Muscle of leg (tissue), 11 donors: ENCODE data around the gene CTIF. TPM values are rescaled to one million over a fixed set of nuclear protein-coding genes. Genes with fewer than 3 reads are reported as not detected.

Experiments
- DNase-seq: peaks from one replicate; pipeline ENCODE4 v3.0.0; 2013
- H3K27ac ChIP-seq: one replicate; pipeline ENCODE4 v1.5.1; 2013; ENCODE audit warnings: mild to moderate bottlenecking, low read length, control low read depth
- H3K27me3 ChIP-seq: one replicate; pipeline ENCODE4 v1.6.1; 2013; ENCODE audit warnings: low read length; ENCODE audit not compliant: control insufficient read depth, insufficient read depth
- H3K36me3 ChIP-seq: one replicate; pipeline ENCODE4 v1.6.1; 2013; ENCODE audit warnings: low read length; ENCODE audit not compliant: control insufficient read depth, insufficient read depth
- H3K4me1 ChIP-seq: one replicate; pipeline ENCODE4 v1.6.1; 2013; ENCODE audit warnings: low read length; ENCODE audit not compliant: control insufficient read depth, insufficient read depth
- H3K4me3 ChIP-seq: one replicate; pipeline ENCODE4 v1.5.1; 2013; ENCODE audit warnings: low read length, control low read depth
- H3K9me3 ChIP-seq: replicated peaks from 2 replicates; pipeline ENCODE4 v1.6.1; 2013; ENCODE audit warnings: low read depth, low read length; ENCODE audit not compliant: control insufficient read depth
- WGBS: methylation state at CpG from one replicate; pipeline ENCODE4 v1.1.5; 2013; ENCODE audit warnings: missing lambda C conversion rate; ENCODE audit not compliant: insufficient coverage; 5-methylcytosine and 5-hydroxymethylcytosine counted together
- polyA plus RNA-seq, 8 donors: library from polyadenylated mRNA; unstranded; fragments of 120-200 nt; gene quantifications; one replicate each; pipeline versions ENCODE4 v1.2.1 to v1.2.3, GENCODE V29; 2013; ENCODE audit warnings: inconsistent platforms in 1 of 8, low replicate concordance in 1 of 8; ENCODE audit not compliant: insufficient read length in 8 of 8, insufficient read depth in 1 of 8
- total RNA-seq: library from RNA; stranded (reverse); fragments of 120-200 nt; gene quantifications from one replicate; pipeline ENCODE4 v1.2.4, GENCODE V29; 2013

The CTIF gene
- total and polyA plus RNA-seq, 9 donors = 16.3 to 46.8 (median 32.5) TPM

DNA sequence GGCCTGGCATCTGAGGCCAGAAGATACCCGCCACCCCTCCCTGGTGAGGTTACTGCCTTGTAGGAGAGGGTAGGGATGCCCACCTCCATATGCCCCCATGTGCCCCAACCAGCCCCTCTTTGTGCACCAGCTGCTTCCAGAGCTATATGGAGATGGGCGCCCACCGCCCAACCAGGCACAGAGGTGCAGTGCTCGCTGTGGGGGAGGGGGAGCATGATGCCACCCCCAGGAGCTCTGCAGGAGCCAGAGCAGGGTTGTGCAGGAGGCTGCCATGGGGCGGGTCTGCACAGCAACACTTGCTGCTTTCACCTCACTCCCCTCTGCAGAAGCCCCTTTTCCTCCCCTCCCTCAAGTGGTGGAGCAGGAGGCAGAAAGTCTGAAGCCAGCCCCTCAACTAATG is 237.3 kb downstream of the CTIF start:
- no CpG with 5 or more reads among the region's 5 CpGs for WGBS
- H3K4me1 ChIP-seq = peaks cover 74% of the 10 kb centered on the region
- peaks cover 17% of the 10 kb centered on the region for H3K36me3 ChIP-seq
- no peak overlapping the region for H3K4me3 ChIP-seq
- DNase-seq = no peak
- no peak overlapping the region for H3K27ac ChIP-seq
- H3K27me3 ChIP-seq = no peaks in the 10 kb centered on the region
- no peaks in the 10 kb centered on the region for H3K9me3 ChIP-seq

- H3K27ac ChIP-seq = no peak overlapping the region
Measured at GRCh38 chr18:48776641-48777025, 237.8 kb downstream of the CTIF start.

GRCh38 chr18:48777026-48777743 is 238.4 kb downstream of the CTIF start:
- Histone ChIP-seq H3K4me3 (no peak overlapping the region), H3K9me3 (no peaks in the 10 kb centered on the region), H3K27me3 (no peaks in the 10 kb centered on the region), H3K27ac (no peak overlapping the region), H3K36me3 (peaks cover 17% of the 10 kb centered on the region), H3K4me1 (peaks cover 74% of the 10 kb centered on the region)
- WGBS = 31% methylated on average over 12 of the region's 13 CpGs
- DNase-seq = peak; percentile 57

More at GRCh38 chr18:48776641-48777025, 237.8 kb downstream of the CTIF start:
- 41% methylated on average over 5 of the region's 6 CpGs for WGBS
- H3K27me3 ChIP-seq = no peaks in the 10 kb centered on the region
- DNase-seq = no peak
- peaks cover 17% of the 10 kb centered on the region for H3K36me3 ChIP-seq
- no peak overlapping the region for H3K4me3 ChIP-seq
- H3K4me1 ChIP-seq = peaks cover 74% of the 10 kb centered on the region
- H3K9me3 ChIP-seq = no peaks in the 10 kb centered on the region

DNA sequence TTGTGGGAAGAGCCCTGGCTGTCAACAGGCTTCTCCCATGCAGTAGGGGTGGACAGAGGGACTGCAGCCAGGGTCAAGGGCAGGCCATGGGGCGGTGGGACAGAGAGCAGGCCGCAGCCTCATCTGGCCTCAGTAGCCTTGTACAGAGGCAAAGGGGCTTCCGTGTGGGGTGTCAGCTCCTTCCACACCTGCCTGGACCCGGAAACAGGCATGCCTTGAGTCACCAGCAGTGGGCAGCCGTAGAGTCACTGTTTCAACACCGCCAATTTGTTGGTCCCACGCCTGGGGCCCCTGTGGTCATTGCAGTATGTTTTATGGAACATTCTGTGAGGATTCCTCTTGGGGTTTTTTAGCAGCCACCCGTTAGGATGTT is 238.9 kb downstream of the CTIF start:
- no peak overlapping the region for H3K4me3 ChIP-seq
- peaks cover 78% of the 10 kb centered on the region for H3K4me1 ChIP-seq
- H3K27me3 ChIP-seq = no peaks in the 10 kb centered on the region
- DNase-seq = no peak
- H3K36me3 ChIP-seq = peaks cover 17% of the 10 kb centered on the region
- no peaks in the 10 kb centered on the region for H3K9me3 ChIP-seq
- 75% methylated on average over 7 of the region's 8 CpGs for WGBS
- no peak overlapping the region for H3K27ac ChIP-seq

DNA sequence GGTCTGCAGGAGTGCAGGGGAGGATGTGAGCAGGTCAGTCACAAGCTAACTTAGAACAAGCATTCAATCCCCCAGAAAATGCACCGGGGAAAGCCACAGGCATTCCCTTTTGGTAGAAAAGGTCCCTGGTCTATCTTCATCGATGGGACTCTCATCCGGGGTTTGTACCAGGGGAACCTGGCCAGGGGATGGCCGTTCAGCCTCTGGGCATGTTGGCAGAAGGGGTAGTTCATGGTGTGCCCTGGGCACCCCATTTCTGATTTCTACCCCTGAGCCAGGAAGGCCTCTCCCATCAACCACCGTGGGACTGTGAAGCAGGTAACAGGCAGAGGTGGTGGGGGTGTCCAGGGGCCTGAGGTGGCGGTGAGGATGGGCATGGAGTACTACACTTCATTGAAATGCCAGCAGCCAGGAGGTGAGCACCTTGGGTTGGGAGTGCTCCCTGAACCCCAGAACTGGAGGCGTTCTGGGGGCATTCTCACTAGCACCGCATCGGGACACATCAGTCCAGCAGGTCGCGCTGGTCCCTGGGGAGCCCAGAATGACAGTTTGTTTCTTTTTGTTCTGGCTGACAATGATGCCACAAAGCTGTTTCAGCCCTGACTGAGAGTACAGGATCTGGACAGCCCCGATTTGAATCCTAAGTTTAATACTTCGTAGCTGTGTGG is 239.6 kb downstream of the CTIF start:
- no peak for DNase-seq
- Histone ChIP-seq H3K9me3 (no peaks in the 10 kb centered on the region), H3K36me3 (peaks cover 13% of the 10 kb centered on the region), H3K27me3 (no peaks in the 10 kb centered on the region), H3K4me3 (no peak overlapping the region), H3K4me1 (peaks cover 80% of the 10 kb centered on the region), H3K27ac (no peak overlapping the region)
- 89% methylated on average over 11 of the region's 13 CpGs for WGBS

GRCh38 chr18:48779462-48779861 is 240.6 kb downstream of the CTIF start:
- Histone ChIP-seq H3K9me3 (no peaks in the 10 kb centered on the region), H3K4me1 (peaks cover 73% of the 10 kb centered on the region), H3K27ac (no peak overlapping the region), H3K4me3 (no peak overlapping the region), H3K27me3 (no peaks in the 10 kb centered on the region), H3K36me3 (peaks cover 9% of the 10 kb centered on the region)
- no CpG with 5 or more reads among the region's 7 CpGs for WGBS
- DNase-seq = no peak

GRCh38 chr18:48780201-48780912 is 241.5 kb downstream of the CTIF start:
- Histone ChIP-seq H3K27ac (peak overlapping the region; percentile 85), H3K36me3 (peaks cover 9% of the 10 kb centered on the region), H3K4me3 (no peak overlapping the region), H3K27me3 (no peaks in the 10 kb centered on the region), H3K9me3 (no peaks in the 10 kb centered on the region), H3K4me1 (peaks cover 74% of the 10 kb centered on the region)
- peak; percentile 42 for DNase-seq
- WGBS = 67% methylated on average over 8 of the region's 17 CpGs

DNA sequence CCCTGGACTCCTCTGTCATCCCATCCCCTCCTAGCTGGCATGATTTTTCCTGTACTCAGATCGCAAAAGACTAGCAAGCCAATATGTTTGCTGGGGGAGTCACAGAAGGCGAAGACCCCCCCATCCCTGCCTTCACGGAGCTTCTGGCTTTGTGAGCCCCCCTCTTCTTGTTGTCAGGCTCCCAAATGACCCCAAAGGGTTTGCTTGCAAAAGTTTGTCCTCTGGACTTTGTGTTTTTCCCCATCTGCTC is 242.0 kb downstream of the CTIF start:
- H3K4me1 ChIP-seq = peaks cover 70% of the 10 kb centered on the region
- H3K36me3 ChIP-seq = peaks cover 9% of the 10 kb centered on the region
- peak overlapping the region; percentile 85 for H3K27ac ChIP-seq
- no peaks in the 10 kb centered on the region for H3K9me3 ChIP-seq
- H3K27me3 ChIP-seq = no peaks in the 10 kb centered on the region
- WGBS = 38% methylated on average over 2 of the region's 3 CpGs
- DNase-seq = no peak
- H3K4me3 ChIP-seq = no peak overlapping the region

DNA sequence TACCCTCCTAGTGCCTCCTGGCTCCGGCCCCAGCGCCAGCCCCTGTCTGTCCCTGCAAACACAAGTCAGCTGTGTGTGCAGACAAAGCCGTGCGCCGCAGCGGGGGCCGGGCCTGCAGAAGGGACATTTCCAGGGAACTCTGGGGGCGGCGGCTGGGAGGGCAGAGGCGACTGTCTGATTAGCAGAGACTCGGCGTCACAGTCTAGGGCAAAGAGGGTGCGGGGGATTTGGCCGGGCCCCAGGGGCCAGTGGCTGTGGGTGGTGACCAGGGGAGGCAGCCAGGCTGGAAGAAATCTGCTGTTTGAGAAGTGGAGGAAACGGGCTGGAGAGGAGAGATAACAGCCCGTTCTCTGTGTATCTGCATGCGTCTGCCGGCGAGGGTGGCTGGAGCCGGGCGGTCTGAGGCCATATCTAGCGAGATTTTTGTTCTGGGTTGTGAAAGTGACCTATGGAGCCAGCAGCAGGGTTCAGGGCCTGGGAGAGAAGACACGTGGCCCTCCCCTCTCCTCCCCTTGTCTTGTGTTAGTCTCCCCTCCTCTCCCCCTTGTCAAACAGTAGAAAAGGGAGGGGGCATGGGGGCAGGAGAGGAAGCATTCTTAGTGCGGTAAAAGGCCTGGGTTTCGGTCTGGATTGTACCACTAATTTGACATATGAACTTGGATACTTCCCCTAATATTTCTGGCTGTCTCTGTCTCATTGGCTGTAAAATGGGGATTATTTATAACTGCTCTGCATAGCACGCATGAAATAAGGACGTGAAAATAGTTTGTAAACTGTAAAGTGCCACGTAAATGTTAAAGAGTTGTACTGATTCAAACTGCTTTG is 242.5 kb downstream of the CTIF start:
- DNase-seq = peak; percentile 73

DNA sequence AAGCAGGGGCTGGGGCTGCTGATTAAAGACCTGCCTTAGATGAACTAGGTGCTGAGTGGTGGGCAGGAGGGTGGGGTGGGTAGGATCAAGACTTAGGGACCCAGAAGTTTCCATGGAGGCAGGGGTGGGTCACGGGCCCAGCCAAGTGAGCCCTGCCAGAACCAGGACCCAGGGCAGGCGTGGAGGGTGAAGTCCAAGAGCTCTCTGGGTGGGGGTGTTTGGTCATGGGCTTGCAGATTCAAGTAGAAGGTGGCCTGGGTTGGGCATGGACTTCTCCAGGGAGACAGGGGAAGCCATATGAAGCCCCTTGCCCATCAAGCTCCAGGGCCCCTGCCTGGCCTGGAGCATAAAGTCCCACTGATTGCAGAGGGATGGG is 243.1 kb downstream of the CTIF start:
- peak overlapping the region; percentile 85 for H3K27ac ChIP-seq
- 82% methylated on average over 2 of the region's 2 CpGs for WGBS
- no peak for DNase-seq
- H3K9me3 ChIP-seq = no peaks in the 10 kb centered on the region
- no peaks in the 10 kb centered on the region for H3K27me3 ChIP-seq
- H3K4me3 ChIP-seq = no peak overlapping the region
- peaks cover 65% of the 10 kb centered on the region for H3K4me1 ChIP-seq
- peaks cover 12% of the 10 kb centered on the region for H3K36me3 ChIP-seq

More for the DNA sequence above, 242.5 kb downstream of the CTIF start:
- H3K9me3 ChIP-seq = no peaks in the 10 kb centered on the region
- H3K27me3 ChIP-seq = no peaks in the 10 kb centered on the region
- peak overlapping the region; percentile 85 for H3K27ac ChIP-seq
- H3K4me3 ChIP-seq = peak overlapping the region; percentile 2
- H3K36me3 ChIP-seq = peaks cover 12% of the 10 kb centered on the region
- 10% methylated on average over 22 of the region's 28 CpGs for WGBS
- peaks cover 66% of the 10 kb centered on the region for H3K4me1 ChIP-seq
